HEK293 (cell line): ENCODE results near the gene PDGFB.

Experiments
- CTCF ChIA-PET: fragments of 350-600 bp; formaldehyde crosslinking; extraction: SDS; loops from one replicate; lab custom pipeline; 2021; ENCODE audit warnings: antibody characterized with exemption; lab: Yijun Ruan, JAX
- POLR2A ChIA-PET: fragments of 300-600 bp; formaldehyde crosslinking; extraction: SDS; loops from one replicate; lab custom pipeline; 2020; ENCODE audit warnings: antibody characterized with exemption, inconsistent platforms; lab: Yijun Ruan, JAX
- H3K27ac ChIP-seq: fragments of 200-500 bp; sonication (Bioruptor generic); 2 replicates; pipeline ENCODE4 v1.5.1; 2014; ENCODE audit warnings: low read depth, low read length, control low read depth, inconsistent platforms; ENCODE audit errors: extremely low read depth
- H3K36me3 ChIP-seq, 2 experiments: fragments of 200-500 bp in 1 of 2; sonication (Bioruptor generic) in 1 of 2; 1 replicate in 1 of 2; 2 replicates in 1 of 2; pipeline ENCODE4 v1.5.1; 2014 to 2017; ENCODE audit warnings: inconsistent platforms in 2 of 2, low read length in 2 of 2; ENCODE audit not compliant: control insufficient read depth in 2 of 2, insufficient read depth in 1 of 2
- H3K4me1 ChIP-seq: fragments of 200-500 bp; sonication (Bioruptor generic); 2 replicates; pipeline ENCODE4 v1.5.1; 2014; ENCODE audit warnings: mild to moderate bottlenecking, low read length, inconsistent platforms; ENCODE audit not compliant: control insufficient read depth, insufficient read depth
- H3K4me3 ChIP-seq: 2 replicates; pipeline ENCODE4 v1.5.1; 2011; ENCODE audit warnings: low read depth, mild to moderate bottlenecking, control low read depth, low read length, moderate library complexity
- H3K9me3 ChIP-seq: fragments of 200-500 bp; sonication (Bioruptor generic); 2 replicates; pipeline ENCODE4 v1.5.1; 2014; ENCODE audit warnings: low read depth, low read length, inconsistent platforms; ENCODE audit not compliant: control insufficient read depth, insufficient read depth
- BCL6B ChIP-seq: fragments of 450-650 bp; formaldehyde crosslinking; IDR thresholded peaks from 2 replicates; pipeline ENCODE4 v1.5.1; 2017; ENCODE audit warnings: missing biosample characterization, missing genetic modification characterization
- EGR2 ChIP-seq: fragments of 450-650 bp; formaldehyde crosslinking; IDR thresholded peaks from 2 replicates; pipeline ENCODE4 v1.5.1; 2016; ENCODE audit warnings: low read depth, missing biosample characterization, missing genetic modification characterization
- GLI2 ChIP-seq: fragments of 450-650 bp; formaldehyde crosslinking; IDR thresholded peaks from 2 replicates; pipeline ENCODE4; 2017; ENCODE audit warnings: missing biosample characterization, missing genetic modification characterization, low read depth, borderline replicate concordance
- KLF16 ChIP-seq: fragments of 450-650 bp; formaldehyde crosslinking; IDR thresholded peaks from 2 replicates; pipeline ENCODE4 v1.5.1; 2017; ENCODE audit warnings: missing biosample characterization, missing genetic modification characterization
- REPIN1 ChIP-seq: fragments of 450-650 bp; formaldehyde crosslinking; IDR thresholded peaks from 2 replicates; pipeline ENCODE4 v1.5.1; 2017; ENCODE audit warnings: missing biosample characterization, missing genetic modification characterization, low read depth
- SALL2 ChIP-seq: fragments of 450-650 bp; formaldehyde crosslinking; IDR thresholded peaks from 2 replicates; pipeline ENCODE4 v1.5.0; 2017; ENCODE audit warnings: missing biosample characterization, mild to moderate bottlenecking, missing genetic modification characterization, borderline replicate concordance
- SCRT1 ChIP-seq: fragments of 450-650 bp; formaldehyde crosslinking; IDR thresholded peaks from 2 replicates; pipeline ENCODE4 v1.5.1; 2016; ENCODE audit warnings: missing biosample characterization, missing genetic modification characterization, borderline replicate concordance
- ZFP69B ChIP-seq: fragments of 450-650 bp; formaldehyde crosslinking; IDR thresholded peaks from 2 replicates; pipeline ENCODE4 v1.5.1; 2016; ENCODE audit warnings: missing biosample characterization, missing genetic modification characterization
- ZNF23 ChIP-seq: fragments of 450-650 bp; formaldehyde crosslinking; IDR thresholded peaks from 2 replicates; pipeline ENCODE4 v1.5.1; 2016; ENCODE audit warnings: missing biosample characterization, missing genetic modification characterization, borderline replicate concordance
- ZNF280D ChIP-seq: fragments of 450-650 bp; formaldehyde crosslinking; IDR thresholded peaks from 2 replicates; pipeline ENCODE4 v1.5.1; 2016; ENCODE audit warnings: missing biosample characterization, missing genetic modification characterization
- ZNF292 ChIP-seq: fragments of 450-650 bp; formaldehyde crosslinking; IDR thresholded peaks from 2 replicates; pipeline ENCODE4 v1.5.1; 2016; ENCODE audit warnings: low read depth, missing biosample characterization, missing genetic modification characterization, borderline replicate concordance
- ZNF391 ChIP-seq: fragments of 450-650 bp; formaldehyde crosslinking; IDR thresholded peaks from 2 replicates; pipeline ENCODE4 v1.5.1; 2016; ENCODE audit warnings: low read depth, missing biosample characterization, missing genetic modification characterization, borderline replicate concordance
- ZNF404 ChIP-seq: fragments of 450-650 bp; formaldehyde crosslinking; IDR thresholded peaks from 2 replicates; pipeline ENCODE4 v1.5.1; 2017; ENCODE audit warnings: missing biosample characterization, missing genetic modification characterization
- ZNF416 ChIP-seq: fragments of 450-650 bp; formaldehyde crosslinking; IDR thresholded peaks from 2 replicates; pipeline ENCODE4 v1.5.1; 2016; ENCODE audit warnings: missing biosample characterization, missing genetic modification characterization
- ZNF501 ChIP-seq: fragments of 450-650 bp; formaldehyde crosslinking; IDR thresholded peaks from 2 replicates; pipeline ENCODE4 v1.5.1; 2016; ENCODE audit warnings: missing biosample characterization, missing genetic modification characterization
- ZNF510 ChIP-seq: fragments of 450-650 bp; formaldehyde crosslinking; IDR thresholded peaks from 2 replicates; pipeline ENCODE4 v1.5.1; 2018; ENCODE audit warnings: mild to moderate bottlenecking, missing genetic modification characterization, missing biosample characterization; ENCODE audit not compliant: insufficient replicate concordance
- ZNF549 ChIP-seq: fragments of 450-650 bp; IDR thresholded peaks from 2 replicates; pipeline ENCODE4 v1.5.1; 2018; ENCODE audit warnings: missing biosample characterization, missing genetic modification characterization, mild to moderate bottlenecking, inconsistent platforms, moderate library complexity
- ZNF596 ChIP-seq: fragments of 450-650 bp; IDR thresholded peaks from 2 replicates; pipeline ENCODE4 v1.5.0; 2018; ENCODE audit warnings: missing biosample characterization, mild to moderate bottlenecking, missing genetic modification characterization, moderate library complexity
- ZNF621 ChIP-seq: fragments of 450-650 bp; formaldehyde crosslinking; IDR thresholded peaks from 2 replicates; pipeline ENCODE4 v1.5.1; 2017; ENCODE audit warnings: missing biosample characterization, missing genetic modification characterization
- ZNF629 ChIP-seq: fragments of 450-650 bp; formaldehyde crosslinking; IDR thresholded peaks from 2 replicates; pipeline ENCODE4 v1.5.1; 2017; ENCODE audit warnings: missing biosample characterization, missing genetic modification characterization
- ZNF664 ChIP-seq: fragments of 450-650 bp; formaldehyde crosslinking; IDR thresholded peaks from 2 replicates; pipeline ENCODE4 v1.5.1; 2016; ENCODE audit warnings: missing biosample characterization, missing genetic modification characterization
- ZSCAN30 ChIP-seq: fragments of 450-650 bp; IDR thresholded peaks from 2 replicates; pipeline ENCODE4 v1.5.1; 2018; ENCODE audit warnings: missing biosample characterization, mild to moderate bottlenecking, missing genetic modification characterization, moderate library complexity

Gene PDGFB

GRCh38 chr22:39227542-39228272 lies 17.1 kb downstream of the PDGFB start (continued):
- no peak for TF ChIP-seq ZNF596 (tag by site-specific recombination)

- Histone ChIP-seq H3K4me1 (no peaks in the 10 kb centered on the region), H3K27ac (no peak overlapping the region)
- CTCF ChIA-PET: interaction anchor here (0.8 to 1.4 kb wide), 2 partner anchors 12 to 51 kb away, joined by 3 to 6 read pairs; no protein-coding TSS in a partner anchor
- TF ChIP-seq ZNF621 (tag by site-specific recombination): no peak
- no peak for TF ChIP-seq BCL6B (tag by site-specific recombination)
- TF ChIP-seq ZNF596 (tag by site-specific recombination): no peak
- TF ChIP-seq ZNF510 (tag by site-specific recombination): no peak
- no peak for TF ChIP-seq ZNF23 (tag by site-specific recombination)
- TF ChIP-seq ZNF404 (tag by site-specific recombination): no peak
- TF ChIP-seq ZNF501: no peak
- TF ChIP-seq ZNF292 (tag by site-specific recombination): no peak
- no peak for TF ChIP-seq ZNF391 (tag by site-specific recombination)
- TF ChIP-seq ZNF549: no peak
- no peak for TF ChIP-seq ZSCAN30 (tag by site-specific recombination)
- TF ChIP-seq, all 188 proteins: peak for 0
- no peaks in the 10 kb centered on the region for H3K9me3 ChIP-seq
- no peak overlapping the region for H3K4me3 ChIP-seq
- POLR2A ChIA-PET: no interaction called here
- H3K36me3 ChIP-seq: no peaks in the 10 kb centered on the region
Observed at GRCh38 chr22:39226353-39226752, 18.4 kb downstream of the PDGFB start.

GRCh38 chr22:39225591-39225990 lies 19.2 kb downstream of the PDGFB start:
- ChIA-PET CTCF (interaction anchor here (1.4 kb wide), 1 partner anchor 11 kb away, joined by 6 read pairs; no protein-coding TSS in a partner anchor), POLR2A (interaction anchor here (0.9 kb wide), 1 partner anchor 85 kb away, joined by 3 read pairs; no protein-coding TSS in a partner anchor)
- no peaks in the 10 kb centered on the region for H3K9me3 ChIP-seq
- no peak overlapping the region for H3K27ac ChIP-seq
- no peaks in the 10 kb centered on the region for H3K36me3 ChIP-seq
- no peak overlapping the region for H3K4me3 ChIP-seq
- H3K4me1 ChIP-seq: no peaks in the 10 kb centered on the region
- TF ChIP-seq GLI2: no peak

GRCh38 chr22:39224550-39224949 lies 20.2 kb downstream of the PDGFB start:
- POLR2A ChIA-PET: no interaction called here
- no peak overlapping the region for H3K27ac ChIP-seq
- TF ChIP-seq REPIN1 (tag by site-specific recombination) (no peak), ZNF629 (no peak), SCRT1 (tag by site-specific recombination) (no peak), ZNF664 (no peak), ZNF416 (no peak), EGR2 (no peak), ZFP69B (tag by site-specific recombination) (no peak), BCL6B (tag by site-specific recombination) (no peak), ZSCAN30 (tag by site-specific recombination) (no peak), SALL2 (no peak), ZNF280D (tag by site-specific recombination) (no peak), KLF16 (no peak)
- CTCF ChIA-PET: interaction anchor here (0.7 kb wide), 1 partner anchor 32 kb away, joined by 4 read pairs; no protein-coding TSS in a partner anchor
- no peaks in the 10 kb centered on the region for H3K4me1 ChIP-seq
- no peaks in the 10 kb centered on the region for H3K9me3 ChIP-seq
- no peaks in the 10 kb centered on the region for H3K36me3 ChIP-seq
- no peak overlapping the region for H3K4me3 ChIP-seq
